ENCODE measurements around the gene ARNT2.
"Not testable (repeated sequence)": the region's sequence is repeated elsewhere in the genome, so short reads cannot be mapped to it uniquely, and the experiment has no call there.

ARNT2 gene

GRCh38 chr15:80507638-80508316 is 103.6 kb downstream of the ARNT2 start:
- Histone ChIP-seq H4K20me1 (ENCODE audit: insufficient read depth, low read length) (no peaks in the 10 kb centered on the region), H3K36me3 (replicated peaks; ENCODE audit: insufficient read depth, low read length) (no peaks in the 10 kb centered on the region), H3K27ac (ENCODE audit: low read length) (no peak overlapping the region), H3F3A (ENCODE audit: insufficient read depth, low read length) (no peaks in the 10 kb centered on the region), H3K9me2 (replicated peaks; ENCODE audit: insufficient read depth, low read length) (no peaks in the 10 kb centered on the region), H3K79me2 (ENCODE audit: low read length) (no peaks in the 10 kb centered on the region), H3K4me1 (ENCODE audit: low read length) (no peaks in the 10 kb centered on the region), H3K9ac (ENCODE audit: low read length) (no peak overlapping the region), H3K4me2 (ENCODE audit: low read depth, low read length) (no peak overlapping the region), H3K9me3 (replicated peaks; ENCODE audit: insufficient read depth, low read length) (no peaks in the 10 kb centered on the region), H2AFZ (ENCODE audit: low read length) (no peak overlapping the region), H3K4me3 (ENCODE audit: low read length) (no peak overlapping the region), H3K27me3 (replicated peaks; ENCODE audit: insufficient read depth, low read length) (no peaks in the 10 kb centered on the region)
- DNase-seq = no peak
- TF ChIP-seq EZH2 (optimal IDR thresholded peaks at IDR 0.05; ENCODE audit: low read depth, low read length) (no peak), CTCF (IDR thresholded peaks at IDR 0.05; ENCODE audit: low read length) (no peak)

GRCh38 chr15:80508783-80509182 is 104.6 kb downstream of the ARNT2 start:
- no peaks in the 10 kb centered on the region for H3K36me3 ChIP-seq (replicated peaks; ENCODE audit: insufficient read depth, low read length)
- no peaks in the 10 kb centered on the region for H4K20me1 ChIP-seq (ENCODE audit: insufficient read depth, low read length)
- H3K4me3 ChIP-seq (ENCODE audit: low read length) = no peak overlapping the region

GRCh38 chr15:80509800-80510199 is 105.6 kb downstream of the ARNT2 start:
- TF ChIP-seq CTCF (IDR thresholded peaks at IDR 0.05; ENCODE audit: low read length) = no peak
- TF ChIP-seq EZH2 (optimal IDR thresholded peaks at IDR 0.05; ENCODE audit: low read depth, low read length) = no peak
- no peak for TF ChIP-seq EZH2phosphoT487 (IDR thresholded peaks at IDR 0.05; ENCODE audit: low read length)
- no peak overlapping the region for H3K4me2 ChIP-seq (ENCODE audit: low read depth, low read length)
- no peaks in the 10 kb centered on the region for H3K36me3 ChIP-seq (replicated peaks; ENCODE audit: insufficient read depth, low read length)
- H3K27ac ChIP-seq (ENCODE audit: low read length) = no peak overlapping the region
- H3F3A ChIP-seq (ENCODE audit: insufficient read depth, low read length) = no peaks in the 10 kb centered on the region
- H3K9me2 ChIP-seq (replicated peaks; ENCODE audit: insufficient read depth, low read length) = no peaks in the 10 kb centered on the region
- H3K4me3 ChIP-seq (ENCODE audit: low read length) = no peak overlapping the region
- H3K27me3 ChIP-seq (replicated peaks; ENCODE audit: insufficient read depth, low read length) = no peaks in the 10 kb centered on the region
- H4K20me1 ChIP-seq (ENCODE audit: insufficient read depth, low read length) = no peaks in the 10 kb centered on the region
- no peak overlapping the region for H3K9ac ChIP-seq (ENCODE audit: low read length)
- DNase-seq = no peak
- no peaks in the 10 kb centered on the region for H3K4me1 ChIP-seq (ENCODE audit: low read length)
- H3K79me2 ChIP-seq (ENCODE audit: low read length) = no peaks in the 10 kb centered on the region
- no peaks in the 10 kb centered on the region for H3K9me3 ChIP-seq (replicated peaks; ENCODE audit: insufficient read depth, low read length)
- no peak overlapping the region for H2AFZ ChIP-seq (ENCODE audit: low read length)

More at GRCh38 chr15:80508783-80509182, 104.6 kb downstream of the ARNT2 start:
- H3K27me3 ChIP-seq (replicated peaks; ENCODE audit: insufficient read depth, low read length) = no peaks in the 10 kb centered on the region
- no peaks in the 10 kb centered on the region for H3K4me1 ChIP-seq (ENCODE audit: low read length)
- no peak for TF ChIP-seq CTCF (IDR thresholded peaks at IDR 0.05; ENCODE audit: low read length)
- TF ChIP-seq EZH2phosphoT487 (IDR thresholded peaks at IDR 0.05; ENCODE audit: low read length) = no peak
- TF ChIP-seq EZH2 (optimal IDR thresholded peaks at IDR 0.05; ENCODE audit: low read depth, low read length) = no peak
- no peak for DNase-seq
- H3K9me2 ChIP-seq (replicated peaks; ENCODE audit: insufficient read depth, low read length) = no peaks in the 10 kb centered on the region
- H3K9ac ChIP-seq (ENCODE audit: low read length) = no peak overlapping the region
- H3K4me2 ChIP-seq (ENCODE audit: low read depth, low read length) = no peak overlapping the region
- H2AFZ ChIP-seq (ENCODE audit: low read length) = no peak overlapping the region
- H3K9me3 ChIP-seq (replicated peaks; ENCODE audit: insufficient read depth, low read length) = no peaks in the 10 kb centered on the region
- H3F3A ChIP-seq (ENCODE audit: insufficient read depth, low read length) = no peaks in the 10 kb centered on the region
- no peak overlapping the region for H3K27ac ChIP-seq (ENCODE audit: low read length)
- no peaks in the 10 kb centered on the region for H3K79me2 ChIP-seq (ENCODE audit: low read length)

GRCh38 chr15:80510985-80511384 is 106.8 kb downstream of the ARNT2 start:
- H3K27me3 ChIP-seq (replicated peaks; ENCODE audit: insufficient read depth, low read length); H3K79me2 ChIP-seq (ENCODE audit: low read length); H3K9me3 ChIP-seq (replicated peaks; ENCODE audit: insufficient read depth, low read length); H2AFZ ChIP-seq (ENCODE audit: low read length); H3K9me2 ChIP-seq (replicated peaks; ENCODE audit: insufficient read depth, low read length); H4K20me1 ChIP-seq (ENCODE audit: insufficient read depth, low read length); H3K9ac ChIP-seq (ENCODE audit: low read length); H3K4me1 ChIP-seq (ENCODE audit: low read length); H3K4me3 ChIP-seq (ENCODE audit: low read length); H3F3A ChIP-seq (ENCODE audit: insufficient read depth, low read length); H3K27ac ChIP-seq (ENCODE audit: low read length); H3K4me2 ChIP-seq (ENCODE audit: low read depth, low read length); DNase-seq; H3K36me3 ChIP-seq (replicated peaks; ENCODE audit: insufficient read depth, low read length): not testable (repeated sequence)
